CD4-positive, alpha-beta T cell treated with Interleukin-15 for 4 hours (primary cell): Measurements from ENCODE around the gene OR5M3.

Source experiments
- DNase-seq: peaks from one replicate; pipeline ENCODE4 v3.0.0-alpha.2; 2020; ENCODE audit warnings: low spot score

OR5M3 gene

DNA sequence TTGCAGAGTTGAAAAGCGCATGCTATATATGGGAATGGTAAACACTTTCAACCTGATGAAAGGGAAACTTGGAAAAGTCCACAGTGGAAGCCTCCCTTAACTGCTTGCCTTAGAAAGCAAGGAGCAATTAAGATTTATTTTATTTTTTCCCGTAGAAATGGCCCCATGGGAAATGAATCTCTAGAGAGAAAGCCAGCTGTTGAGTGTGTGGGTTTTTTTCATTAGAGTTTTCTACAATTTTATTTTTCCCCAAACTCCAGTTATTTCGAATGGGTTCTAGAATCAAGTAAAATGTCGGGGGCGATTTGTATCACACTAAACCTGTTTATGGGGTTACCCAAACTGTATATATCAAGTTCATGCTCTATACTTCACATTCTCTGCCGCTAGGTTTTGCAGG lies at the start of gene OR5M3:
TSS of gene OR5M3 (minus strand) at position 101 of the 400 bp plus-strand sequence. CDS start 2,855 bp downstream, outside the sequence.
- DNase-seq, result no peak

DNA sequence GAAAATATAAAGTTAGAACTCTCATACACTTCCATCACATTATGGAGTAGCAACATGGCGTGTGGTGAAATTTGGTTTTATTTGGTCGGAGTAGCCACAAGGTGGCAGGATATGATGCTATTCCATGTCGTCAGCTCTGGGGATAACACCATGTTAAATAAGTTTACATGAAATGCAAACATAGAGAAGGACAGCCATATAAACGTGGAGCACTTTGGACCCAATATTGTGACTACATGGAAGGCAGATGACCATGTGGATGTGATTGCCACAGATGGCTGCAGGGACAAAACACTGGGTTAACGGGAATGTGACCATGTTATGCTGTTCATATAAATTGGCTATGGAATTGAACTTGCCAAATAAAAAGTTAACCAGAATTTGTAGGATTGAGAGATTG lies 48.9 kb upstream of the OR5M3 start:
- no peak for DNase-seq

DNA sequence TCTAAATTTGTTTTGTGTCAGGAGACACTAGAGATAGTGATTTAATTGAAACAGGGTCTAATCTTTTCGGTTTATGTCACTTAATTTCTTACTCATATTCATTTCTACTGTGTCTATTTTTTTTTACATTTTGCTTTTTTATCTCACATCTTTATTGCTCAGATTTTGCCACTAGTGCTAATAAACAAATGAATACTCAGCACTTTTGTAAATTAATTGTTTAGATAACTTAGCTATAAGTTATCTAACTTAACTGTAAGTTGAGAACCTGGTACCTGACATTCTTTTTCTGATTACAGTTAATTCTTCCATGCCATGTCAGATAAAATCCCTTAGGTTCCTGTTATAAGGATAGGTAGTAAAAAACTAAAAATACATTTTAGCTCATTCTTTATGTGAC lies 40.1 kb upstream of the OR5M3 start:
- no peak for DNase-seq

DNA sequence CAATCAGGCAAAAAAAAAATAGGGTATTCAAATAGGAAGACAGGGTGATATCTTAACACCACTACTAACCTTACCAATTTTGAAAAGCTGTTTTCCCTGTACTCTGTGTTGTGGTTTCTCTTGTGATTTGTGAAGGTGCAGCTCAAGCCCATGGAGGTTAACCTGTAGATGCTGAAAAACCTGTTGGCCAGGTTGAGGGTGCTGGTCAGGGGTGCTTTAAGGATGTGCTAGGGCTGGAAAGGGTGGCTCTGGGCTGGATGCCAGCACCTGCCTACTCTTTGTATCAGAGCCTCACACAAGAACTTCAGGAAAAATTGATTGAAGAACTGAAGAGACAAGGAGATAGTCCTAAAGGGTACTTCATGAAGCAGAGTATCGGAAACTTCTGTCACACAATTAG lies 36.3 kb upstream of the OR5M3 start:
- no peak for DNase-seq

DNA sequence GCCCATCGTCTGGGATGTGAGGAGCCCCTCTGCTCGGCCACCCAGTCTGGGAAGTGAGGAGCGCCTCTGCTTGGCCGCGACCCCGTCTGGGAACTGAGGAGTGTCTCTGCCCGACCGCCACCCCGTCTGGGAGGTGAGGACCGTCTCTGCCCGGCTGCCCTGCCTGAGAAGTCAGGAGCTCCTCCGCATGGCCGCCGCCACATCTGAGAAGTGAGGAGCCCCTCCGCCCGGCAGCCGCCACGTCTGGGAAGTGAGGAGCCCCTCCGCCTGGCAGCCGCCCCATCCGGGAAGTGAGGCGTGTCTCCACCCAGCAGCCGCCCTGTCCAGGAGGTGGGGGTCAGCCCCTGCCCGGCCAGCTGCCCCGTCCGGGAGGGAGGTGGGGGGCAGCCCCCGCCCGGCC lies 23.9 kb upstream of the OR5M3 start:
- no peak for DNase-seq

DNA sequence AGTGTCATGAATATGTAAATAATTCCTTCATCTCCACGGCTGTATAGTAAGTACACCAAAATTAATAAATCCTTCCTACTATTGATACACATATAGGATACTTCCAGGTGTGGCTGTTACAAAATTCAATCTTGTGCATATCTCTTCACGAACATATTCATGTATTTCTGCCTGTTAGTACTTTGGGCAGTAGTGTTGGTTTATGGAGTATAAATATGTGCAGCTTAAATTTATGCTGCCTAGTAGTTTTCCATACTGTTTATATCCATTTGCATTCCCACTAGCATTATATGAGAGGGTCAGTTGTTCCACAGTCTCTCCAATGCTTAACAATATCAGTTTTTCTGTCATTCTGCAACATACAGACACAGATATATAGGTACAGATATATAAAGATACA lies 22.0 kb upstream of the OR5M3 start:
- DNase-seq, result no peak

DNA sequence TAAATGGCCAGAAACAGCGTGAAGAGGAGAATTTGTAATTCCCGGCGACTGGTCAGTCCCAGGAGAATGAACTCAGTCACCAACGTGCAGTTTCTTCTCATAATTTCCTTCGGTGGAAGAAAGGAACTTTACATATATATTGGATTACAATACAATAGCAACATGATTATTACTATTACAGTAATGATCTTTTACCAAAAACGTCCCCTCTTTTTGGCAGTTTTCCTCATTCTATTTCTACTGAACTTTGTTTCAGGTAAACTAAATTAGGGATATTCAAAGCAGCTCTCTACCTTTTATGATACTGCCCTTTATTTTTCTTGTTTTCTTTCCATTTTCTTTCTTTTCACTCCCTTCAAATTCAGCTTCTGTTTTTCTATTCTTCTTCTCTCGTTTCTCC lies 18.1 kb upstream of the OR5M3 start, which contains the start of gene OR5M8:
TSS of gene OR5M8 (minus strand) at position 101 of the 400 bp plus-strand sequence. CDS start at position 101, 0 bp downstream.
- DNase-seq, result no peak

DNA sequence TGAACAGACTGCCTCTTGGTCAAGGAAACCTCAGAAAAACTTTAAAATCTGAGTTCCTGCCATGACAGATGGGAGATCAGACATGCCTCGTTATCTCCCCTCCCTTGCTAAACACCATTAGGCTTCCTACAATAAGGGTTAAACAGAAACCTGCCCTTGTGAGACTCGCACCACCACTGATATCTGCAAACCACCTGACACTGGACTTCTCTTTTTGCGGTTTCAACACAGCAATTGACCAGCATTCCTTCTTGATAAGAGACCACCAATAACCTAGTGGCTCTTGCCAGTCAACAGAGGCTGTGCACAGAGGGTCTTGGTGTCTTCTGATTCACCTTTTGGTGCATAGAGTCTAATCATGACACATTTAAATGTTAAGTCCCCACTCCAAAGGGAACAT lies 13.6 kb upstream of the OR5M3 start:
- DNase-seq, result no peak

DNA sequence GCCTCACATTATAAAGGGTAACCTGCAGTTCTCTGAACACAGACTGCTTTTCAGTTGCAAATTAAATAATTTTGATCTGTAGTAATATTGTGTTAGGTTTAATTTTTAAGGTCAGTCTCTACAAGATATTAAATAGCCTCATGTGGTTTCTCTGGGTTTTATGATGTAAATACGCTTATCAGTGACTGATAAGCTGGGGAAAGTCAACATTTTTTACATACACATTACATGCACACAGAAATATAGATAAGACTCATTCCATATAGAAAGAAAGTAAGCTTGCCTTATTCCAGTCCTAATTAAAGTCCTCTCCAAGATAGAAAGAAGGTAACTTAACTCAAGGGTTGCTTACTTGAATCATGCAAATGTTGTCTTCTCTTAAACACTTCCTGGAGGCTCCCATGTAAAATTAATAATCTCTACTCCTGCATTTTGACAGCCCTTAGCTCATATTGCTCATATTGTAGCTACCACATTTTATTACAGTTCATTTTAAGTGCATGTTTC lies 1.6 kb upstream of the OR5M3 start:
- DNase-seq, result no peak

DNA sequence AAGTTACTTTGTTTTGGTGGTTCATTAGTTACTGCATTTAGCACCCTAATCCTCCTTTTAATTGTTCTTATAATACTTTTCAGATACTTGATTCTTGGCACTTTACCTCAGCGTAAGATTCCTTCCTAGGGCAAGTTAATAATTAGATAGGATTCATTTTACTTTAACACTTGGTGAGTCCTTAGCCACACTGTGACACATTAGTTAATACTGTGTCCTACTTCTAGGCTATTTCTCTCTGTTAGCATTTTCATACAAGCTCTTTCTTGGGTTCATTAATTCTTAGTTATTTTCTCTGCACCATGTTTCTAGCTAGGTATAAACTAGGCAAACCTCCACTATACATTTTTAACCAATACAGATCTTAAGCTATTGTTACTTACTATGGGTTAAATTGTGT lies 16.1 kb downstream of the OR5M3 start:
- no peak for DNase-seq

DNA sequence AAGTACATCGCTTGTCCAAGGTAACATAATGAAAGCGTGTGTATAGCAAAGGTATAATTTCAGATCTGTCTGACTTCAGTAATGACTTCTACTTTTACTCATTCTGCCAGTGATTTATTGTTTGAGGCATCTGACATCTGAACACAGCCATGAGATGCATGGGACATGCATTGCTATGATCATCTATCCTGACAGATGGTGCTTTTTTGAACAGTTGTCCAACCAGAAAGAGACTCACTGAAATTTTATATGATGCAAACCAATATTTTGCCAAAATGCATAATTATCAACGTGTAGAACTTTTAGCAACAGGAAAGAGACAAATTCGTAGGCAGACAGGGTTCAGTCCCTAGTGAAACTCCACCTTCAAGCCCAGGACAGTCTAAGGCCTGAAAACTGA lies 19.6 kb downstream of the OR5M3 start:
- no peak for DNase-seq
